Choroid plexus epithelial cell (primary cell): ENCODE measurements around the gene KDM7A.

Experiments used
- DNase-seq: peaks from one replicate; pipeline ENCODE4 v3.0.0-alpha.2; 2010; ENCODE audit warnings: low read depth
- H3K4me3 ChIP-seq: 2 replicates; pipeline ENCODE4 v1.5.1; 2011; ENCODE audit warnings: low read depth, mild to moderate bottlenecking, control low read depth, low read length, moderate library complexity
- TF ChIP-seq, protein P1 (sequence below): conservative IDR thresholded peaks from 2 replicates; pipeline ENCODE4 v1.5.1; 2011; ENCODE audit warnings: low read depth, mild to moderate bottlenecking, control low read depth, inconsistent platforms, low read length, moderate library complexity

KDM7A gene

GRCh38 chr7:140070546-140070945, 106.2 kb downstream of the KDM7A start:
- TF ChIP-seq, protein P1, sequence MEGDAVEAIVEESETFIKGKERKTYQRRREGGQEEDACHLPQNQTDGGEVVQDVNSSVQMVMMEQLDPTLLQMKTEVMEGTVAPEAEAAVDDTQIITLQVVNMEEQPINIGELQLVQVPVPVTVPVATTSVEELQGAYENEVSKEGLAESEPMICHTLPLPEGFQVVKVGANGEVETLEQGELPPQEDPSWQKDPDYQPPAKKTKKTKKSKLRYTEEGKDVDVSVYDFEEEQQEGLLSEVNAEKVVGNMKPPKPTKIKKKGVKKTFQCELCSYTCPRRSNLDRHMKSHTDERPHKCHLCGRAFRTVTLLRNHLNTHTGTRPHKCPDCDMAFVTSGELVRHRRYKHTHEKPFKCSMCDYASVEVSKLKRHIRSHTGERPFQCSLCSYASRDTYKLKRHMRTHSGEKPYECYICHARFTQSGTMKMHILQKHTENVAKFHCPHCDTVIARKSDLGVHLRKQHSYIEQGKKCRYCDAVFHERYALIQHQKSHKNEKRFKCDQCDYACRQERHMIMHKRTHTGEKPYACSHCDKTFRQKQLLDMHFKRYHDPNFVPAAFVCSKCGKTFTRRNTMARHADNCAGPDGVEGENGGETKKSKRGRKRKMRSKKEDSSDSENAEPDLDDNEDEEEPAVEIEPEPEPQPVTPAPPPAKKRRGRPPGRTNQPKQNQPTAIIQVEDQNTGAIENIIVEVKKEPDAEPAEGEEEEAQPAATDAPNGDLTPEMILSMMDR = no peak
- no peak overlapping the region for H3K4me3 ChIP-seq
- no peak for DNase-seq

GRCh38 chr7:140069298-140069949, 107.4 kb downstream of the KDM7A start:
- TF ChIP-seq, protein P1 = no peak
- H3K4me3 ChIP-seq = no peak overlapping the region
- no peak for DNase-seq

- TF ChIP-seq, protein P1 = no peak
- no peak overlapping the region for H3K4me3 ChIP-seq
- no peak for DNase-seq
These were observed 108.8 kb downstream of the KDM7A start for GRCh38 chr7:140068033-140068432.

DNA sequence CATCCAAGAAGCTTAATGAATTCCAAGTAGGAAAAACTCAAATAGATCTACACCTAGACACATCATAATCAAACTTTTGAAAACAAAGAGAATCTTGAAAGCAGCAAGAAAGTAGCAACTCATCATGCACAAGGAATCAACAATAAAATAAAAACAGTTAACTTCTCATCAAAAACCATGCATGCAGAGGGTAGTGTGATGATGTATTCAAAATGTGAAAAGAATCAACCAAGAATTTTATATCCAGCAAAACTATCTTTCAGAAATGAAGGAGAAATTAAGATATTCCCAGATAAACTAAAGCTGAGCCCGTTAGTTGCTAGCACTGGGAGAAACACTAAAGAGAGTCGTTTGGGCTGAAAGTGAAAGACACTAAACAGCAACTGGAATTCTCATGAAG, 109.7 kb downstream of the KDM7A start:
- TF ChIP-seq, protein P1 = no peak
- no peak overlapping the region for H3K4me3 ChIP-seq
- DNase-seq = no peak

GRCh38 chr7:140062528-140063299, 114.1 kb downstream of the KDM7A start, which contains the start of gene PARP12:
Gene PARP12 (minus strand): TSS chr7:140062951. CDS start chr7:140062847, 104 bp downstream.
- peak within 1 kb of the TSS; percentile 70 for H3K4me3 ChIP-seq
- DNase-seq = peak; percentile 88
- TF ChIP-seq, protein P1 = no peak

GRCh38 chr7:140062118-140062527, 114.7 kb downstream of the KDM7A start:
- TF ChIP-seq, protein P1 = no peak
- H3K4me3 ChIP-seq = peak overlapping the region; percentile 70
- DNase-seq = no peak
